DOHH2 (cell line): ENCODE measurements around the gene GPSM1.

ENCODE experiments used
- CTCF ChIP-seq: fragments of 200-600 bp; sonication (generic); IDR thresholded peaks from one replicate; pipeline ENCODE4 v1.5.1; 2014; ENCODE audit warnings: antibody characterized with exemption, mild to moderate bottlenecking, low read depth, low read length; ENCODE audit not compliant: poor library complexity, severe bottlenecking
- EZH2phosphoT487 ChIP-seq: fragments of 200-600 bp; sonication (generic); IDR thresholded peaks from 2 replicates; pipeline ENCODE4 v1.6.1; 2017; ENCODE audit warnings: borderline replicate concordance, mild to moderate bottlenecking, antibody characterized with exemption, low read length, moderate library complexity, mixed read lengths

- TF ChIP-seq CTCF = no peak
- TF ChIP-seq EZH2phosphoT487 = no peak
Observed at GRCh38 chr9:136335296-136336155, 8.2 kb downstream of the GPSM1 start.
